Thymus (tissue), 14 donors: Measurements from ENCODE around the gene SLK. TPM values are rescaled to one million over a fixed set of nuclear protein-coding genes. Genes with fewer than 3 reads are reported as not detected.

Experiments
- DNase-seq, 9 donors: peaks; one replicate each; pipeline ENCODE4 v3.0.0-alpha.2; 2013; ENCODE audit warnings: low spot score in 9 of 9, low read depth in 6 of 9, missing footprints in 1 of 9
- H3K27ac ChIP-seq, 2 donors: one replicate each; pipeline ENCODE4 v1.5.1; 2013; ENCODE audit warnings: control low read depth in 1 of 2, low read depth in 1 of 2, low read length in 1 of 2, mild to moderate bottlenecking in 1 of 2, moderate library complexity in 1 of 2
- H3K27me3 ChIP-seq, 2 donors: one replicate each; pipeline ENCODE4 v1.5.1; 2013; ENCODE audit warnings: low read length in 1 of 2; ENCODE audit not compliant: control insufficient read depth in 2 of 2, insufficient read depth in 1 of 2
- H3K36me3 ChIP-seq, 2 donors: one replicate each; pipeline ENCODE4 v1.5.1; 2013; ENCODE audit warnings: low read length in 1 of 2, mild to moderate bottlenecking in 1 of 2, moderate library complexity in 1 of 2; ENCODE audit not compliant: control insufficient read depth in 2 of 2, insufficient read depth in 2 of 2
- H3K4me1 ChIP-seq, 2 donors: one replicate each; pipeline ENCODE4 v1.5.1; 2013; ENCODE audit warnings: low read length in 2 of 2; ENCODE audit not compliant: control insufficient read depth in 2 of 2, insufficient read depth in 2 of 2
- H3K4me3 ChIP-seq, 2 donors: one replicate each; pipeline ENCODE4 v1.5.1; 2013; ENCODE audit warnings: low read length in 2 of 2, control low read depth in 1 of 2, mild to moderate bottlenecking in 1 of 2
- H3K9me3 ChIP-seq, 2 donors: one replicate each; pipeline ENCODE4 v1.5.1; 2013; ENCODE audit warnings: low read length in 1 of 2, mild to moderate bottlenecking in 1 of 2; ENCODE audit not compliant: control insufficient read depth in 2 of 2, insufficient read depth in 1 of 2
- WGBS: extraction: QIAGEN DNeasy Blood & Tissue Kit; methylation state at CpG from one replicate; pipeline ENCODE4 v1.1.7; 2013; 5-methylcytosine and 5-hydroxymethylcytosine counted together
- long read RNA-seq, 10 donors: transcript quantifications; one replicate each; lab custom pipeline, GENCODE V29; 2026
- polyA plus RNA-seq: library from polyadenylated mRNA; stranded (reverse); fragments of 200-250 nt; gene quantifications from one replicate; pipeline ENCODE4 v1.2.3, GENCODE V29; 2013
- total RNA-seq: library from RNA; stranded (reverse); fragments of 120-200 nt; gene quantifications from one replicate; pipeline ENCODE4 v1.2.4, GENCODE V29; 2013
- donor health status: healthy.

Gene SLK
- total RNA-seq = 33.5 TPM
- polyA plus RNA-seq = 16.9 TPM
- long read RNA-seq, donor 1 = 0 reads
- long read RNA-seq, donor 2 = 0 reads
- long read RNA-seq, donor 3, partial matches to known transcripts = 40 of 40 reads
- long read RNA-seq, donor 3, other reads (novel, unspliced or antisense) = 0 of 40 reads
- long read RNA-seq, donor 4, full-length matches to known transcripts = 1 of 16 reads
- long read RNA-seq, donor 4, partial matches to known transcripts = 15 of 16 reads
- long read RNA-seq, donor 4, other reads (novel, unspliced or antisense) = 0 of 16 reads
- long read RNA-seq, donor 5, partial matches to known transcripts = 38 of 38 reads
- long read RNA-seq, donor 5, other reads (novel, unspliced or antisense) = 0 of 38 reads
- long read RNA-seq, donor 6, full-length matches to known transcripts = 2 of 14 reads
- long read RNA-seq, donor 6, partial matches to known transcripts = 12 of 14 reads
- long read RNA-seq, donor 6, other reads (novel, unspliced or antisense) = 0 of 14 reads
- long read RNA-seq, donor 7, full-length matches to known transcripts = 2 of 2 reads
- long read RNA-seq, donor 7, partial matches to known transcripts = 0 of 2 reads
- long read RNA-seq, donor 7, other reads (novel, unspliced or antisense) = 0 of 2 reads
- long read RNA-seq, donor 8 = 0 reads
- long read RNA-seq, donor 9, full-length matches to known transcripts = 3 of 21 reads
- long read RNA-seq, donor 9, partial matches to known transcripts = 18 of 21 reads
- long read RNA-seq, donor 9, other reads (novel, unspliced or antisense) = 0 of 21 reads
- long read RNA-seq, donor 10, partial matches to known transcripts = 8 of 8 reads
- long read RNA-seq, donor 10, other reads (novel, unspliced or antisense) = 0 of 8 reads

GRCh38 chr10:103966671-103967447, at the start of gene SLK:
TSS of gene SLK (plus strand) at chr10:103967140. CDS start at chr10:103967746, 606 bp downstream.
- H3K27ac ChIP-seq = peak within 1 kb of the TSS; percentile 86 to 90
- H3K4me3 ChIP-seq = peak within 1 kb of the TSS; percentile 96 to 99
- WGBS = under 1% methylated on average over 92 of the region's 92 CpGs
- H3K36me3 ChIP-seq = no peaks in the 10 kb centered on the region
- no peaks in the 10 kb centered on the region for H3K27me3 ChIP-seq
- H3K4me1 ChIP-seq = peaks cover 7 to 14% of the 10 kb centered on the region in 2 donors
- peak; percentile 47 to 93 (median 83) for DNase-seq
- H3K9me3 ChIP-seq = no peaks in the 10 kb centered on the region

- Histone ChIP-seq H3K27ac (peak overlapping the region; percentile 88 to 94), H3K27me3 (no peaks in the 10 kb centered on the region), H3K4me3 (peak overlapping the region; percentile 68 to 93), H3K4me1 (peaks cover 21 to 56% of the 10 kb centered on the region in 2 donors), H3K9me3 (peaks cover 0 to 7% of the 10 kb centered on the region in 2 donors), H3K36me3 (peaks cover 0 to 6% of the 10 kb centered on the region in 2 donors)
- peak in 2 of 9 donors; percentile 17 to 36 for DNase-seq
- 2% methylated on average over 29 of the region's 29 CpGs for WGBS
Observed at GRCh38 chr10:103917302-103918052, 49.5 kb upstream of the SLK start.

GRCh38 chr10:103918053-103918846, 48.7 kb upstream of the SLK start, which contains the start of gene STN1:
TSS of gene STN1 (minus strand) at chr10:103918184. CDS start at chr10:103917594, 590 bp downstream.
- no peaks in the 10 kb centered on the region for H3K27me3 ChIP-seq
- H3K4me1 ChIP-seq = peaks cover 21 to 50% of the 10 kb centered on the region in 2 donors
- peak; percentile 71 to 96 (median 90) for DNase-seq
- peak within 1 kb of the TSS; percentile 94 to 96 for H3K27ac ChIP-seq
- peak within 1 kb of the TSS; percentile 68 to 93 for H3K4me3 ChIP-seq
- H3K9me3 ChIP-seq = peaks cover 0 to 7% of the 10 kb centered on the region in 2 donors
- under 1% methylated on average over 53 of the region's 53 CpGs for WGBS
- H3K36me3 ChIP-seq = peaks cover 0 to 6% of the 10 kb centered on the region in 2 donors

GRCh38 chr10:103919648-103920025, 47.3 kb upstream of the SLK start:
- Histone ChIP-seq H3K27ac (no peak overlapping the region), H3K4me3 (no peak overlapping the region), H3K27me3 (no peaks in the 10 kb centered on the region), H3K36me3 (peaks cover 0 to 6% of the 10 kb centered on the region in 2 donors), H3K4me1 (peaks cover 19 to 47% of the 10 kb centered on the region in 2 donors), H3K9me3 (peaks cover 0 to 7% of the 10 kb centered on the region in 2 donors)
- 92% methylated on average over 1 of the region's 1 CpG for WGBS
- no peak for DNase-seq

GRCh38 chr10:103921248-103921647, 45.7 kb upstream of the SLK start:
- no peaks in the 10 kb centered on the region for H3K27me3 ChIP-seq
- WGBS = 98% methylated on average over 1 of the region's 1 CpG
- H3K4me1 ChIP-seq = peaks cover 12 to 35% of the 10 kb centered on the region in 2 donors

GRCh38 chr10:103921750-103922195, 45.2 kb upstream of the SLK start:
- Histone ChIP-seq H3K9me3 (no peaks in the 10 kb centered on the region), H3K36me3 (no peaks in the 10 kb centered on the region), H3K27ac (no peak overlapping the region), H3K27me3 (no peaks in the 10 kb centered on the region), H3K4me3 (no peak overlapping the region), H3K4me1 (peaks cover 12 to 33% of the 10 kb centered on the region in 2 donors)
- DNase-seq = peak in 3 of 9 donors; percentile 42 to 74 (median 45)
- WGBS = 34% methylated on average over 7 of the region's 7 CpGs

More at GRCh38 chr10:103921248-103921647, 45.7 kb upstream of the SLK start:
- no peak for DNase-seq
- Histone ChIP-seq H3K27ac (no peak overlapping the region), H3K9me3 (no peaks in the 10 kb centered on the region), H3K4me3 (no peak overlapping the region), H3K36me3 (no peaks in the 10 kb centered on the region)

GRCh38 chr10:103922659-103923058, 44.3 kb upstream of the SLK start:
- Histone ChIP-seq H3K4me3 (no peak overlapping the region), H3K27me3 (no peaks in the 10 kb centered on the region), H3K36me3 (no peaks in the 10 kb centered on the region), H3K9me3 (no peaks in the 10 kb centered on the region), H3K27ac (no peak overlapping the region), H3K4me1 (peaks cover 9 to 24% of the 10 kb centered on the region in 2 donors)
- over 99% methylated on average over 2 of the region's 2 CpGs for whole genome bisulfite sequencing
- DNase-seq = no peak
